Brain pericyte (primary cell): ENCODE results near the gene CDRT4.
"Not testable (repeated sequence)": the region's sequence is repeated elsewhere in the genome, so short reads cannot be mapped to it uniquely, and the experiment has no call there.

ENCODE experiments used
- DNase-seq: peaks from one replicate; pipeline ENCODE4 v3.0.0-alpha.2; 2012; ENCODE audit warnings: low read depth, low spot score

CDRT4 gene

GRCh38 chr17:15456972-15457722, 10.3 kb downstream of the CDRT4 start:
- peak; percentile 72 for DNase-seq

DNA sequence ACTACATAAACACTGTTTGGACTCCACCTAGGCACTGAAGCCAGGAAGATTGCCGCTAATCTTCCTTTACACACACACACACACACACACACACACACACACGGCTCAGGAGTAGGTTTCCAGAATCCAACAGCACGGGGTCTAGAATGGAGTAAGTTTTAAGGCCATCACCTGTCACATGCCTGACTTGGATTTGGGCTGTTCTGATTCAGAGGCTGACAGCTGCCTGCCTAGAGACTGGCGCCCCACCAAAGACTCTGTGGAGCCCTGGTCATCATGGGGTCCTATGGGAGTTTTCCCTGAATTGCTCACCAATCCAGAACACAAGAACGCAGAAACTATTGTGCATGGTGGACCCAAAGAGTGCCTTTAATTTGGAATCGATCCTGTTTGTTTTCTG, 10.9 kb downstream of the CDRT4 start:
- DNase-seq, result no peak

DNA sequence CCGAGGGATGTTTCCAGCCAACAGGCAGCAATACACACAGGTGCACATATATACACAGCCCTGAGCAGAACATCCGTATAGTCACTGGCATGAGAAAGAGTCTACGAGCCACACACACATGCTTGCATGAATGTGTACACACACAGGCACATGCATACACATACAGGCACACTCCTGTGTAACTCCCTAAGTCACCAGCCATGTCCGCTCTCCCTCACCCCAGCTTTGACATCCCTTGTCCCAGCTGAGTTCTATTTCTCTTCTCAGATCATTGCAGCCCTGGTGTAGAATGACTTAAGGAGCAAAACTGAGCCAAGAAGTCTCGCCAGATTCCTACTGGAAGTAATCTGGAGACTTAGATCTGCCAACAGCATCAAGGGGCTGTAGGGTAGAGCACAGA, 13.1 kb downstream of the CDRT4 start:
- no peak for DNase-seq

GRCh38 chr17:15453782-15454181, 13.6 kb downstream of the CDRT4 start:
- DNase-seq, result no peak

- no peak for DNase-seq
Measured at GRCh38 chr17:15453246-15453645, 14.2 kb downstream of the CDRT4 start.

- DNase-seq, result no peak
Measured at GRCh38 chr17:15452746-15453145, 14.7 kb downstream of the CDRT4 start.

GRCh38 chr17:15451680-15452079, 15.7 kb downstream of the CDRT4 start:
- no peak for DNase-seq

GRCh38 chr17:15448580-15448956, 18.9 kb downstream of the CDRT4 start:
- DNase-seq, result no peak

DNA sequence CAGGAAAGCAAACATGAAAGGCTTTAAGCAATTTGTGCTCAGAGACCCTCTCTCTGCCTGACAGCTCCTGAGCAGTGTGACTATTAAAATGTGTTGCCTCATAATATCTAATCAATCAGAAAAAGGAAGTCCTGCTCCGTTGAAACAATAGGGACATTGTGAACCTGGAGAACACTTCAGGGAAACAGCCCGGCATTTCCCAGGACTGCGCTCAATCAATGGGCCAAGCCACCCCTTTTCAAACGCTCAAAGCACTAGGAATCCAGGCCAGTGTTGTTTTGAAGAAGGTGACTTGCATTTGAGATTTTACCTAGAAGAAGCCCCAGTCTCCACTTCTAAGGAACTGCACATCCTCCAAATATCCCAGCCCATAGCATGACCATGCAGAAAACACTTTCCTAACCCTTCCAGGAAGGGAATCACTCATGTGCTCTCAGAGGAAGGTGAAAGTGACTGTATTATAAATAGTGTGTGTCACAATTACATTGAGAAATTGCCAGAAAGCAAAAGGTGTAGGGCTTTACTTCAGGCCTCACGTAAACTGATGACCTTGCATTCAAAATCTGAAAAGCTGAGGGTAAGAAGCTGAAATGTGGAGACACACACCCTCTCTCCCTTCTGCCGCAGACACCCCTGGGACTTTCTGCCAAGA, 19.4 kb downstream of the CDRT4 start:
- DNase-seq, result no peak

DNA sequence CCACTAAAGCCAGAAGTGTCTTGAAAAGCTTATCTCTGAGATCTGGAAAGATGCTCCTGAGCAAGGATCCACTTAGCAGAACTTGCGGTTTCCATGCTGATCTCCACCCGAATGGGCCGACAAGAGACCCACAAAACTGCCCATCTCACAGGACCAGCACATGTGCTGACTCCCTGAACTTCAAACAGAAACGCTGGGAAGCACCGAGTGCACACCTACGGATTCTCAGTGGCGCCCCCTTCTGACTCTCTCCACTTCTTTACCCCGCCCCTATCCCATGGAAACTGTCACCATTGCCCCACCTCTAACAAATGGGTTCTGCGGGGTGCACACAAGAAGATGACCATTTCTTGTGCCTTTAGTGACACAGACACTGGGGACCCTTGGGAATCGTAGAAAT, 21.4 kb downstream of the CDRT4 start:
- no peak for DNase-seq

DNA sequence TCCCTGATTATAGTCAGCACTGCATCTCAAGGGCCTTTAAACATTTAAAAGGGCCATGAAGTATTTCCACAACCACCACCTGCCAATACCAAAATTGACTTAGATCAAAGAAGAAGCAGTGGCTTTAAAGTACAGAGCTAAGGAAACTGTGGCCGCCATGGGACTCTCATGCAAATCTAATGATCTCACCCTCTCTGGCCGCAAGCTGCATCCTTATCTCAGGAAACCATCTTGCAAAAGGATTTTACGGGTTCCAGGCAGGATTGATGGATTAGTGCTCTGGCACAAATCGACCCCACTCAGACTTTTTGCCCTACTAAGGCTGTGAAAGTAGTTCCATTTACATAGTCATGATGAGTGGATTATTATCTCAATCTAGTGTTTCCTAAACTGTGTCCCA, 22.6 kb downstream of the CDRT4 start:
- no peak for DNase-seq

DNA sequence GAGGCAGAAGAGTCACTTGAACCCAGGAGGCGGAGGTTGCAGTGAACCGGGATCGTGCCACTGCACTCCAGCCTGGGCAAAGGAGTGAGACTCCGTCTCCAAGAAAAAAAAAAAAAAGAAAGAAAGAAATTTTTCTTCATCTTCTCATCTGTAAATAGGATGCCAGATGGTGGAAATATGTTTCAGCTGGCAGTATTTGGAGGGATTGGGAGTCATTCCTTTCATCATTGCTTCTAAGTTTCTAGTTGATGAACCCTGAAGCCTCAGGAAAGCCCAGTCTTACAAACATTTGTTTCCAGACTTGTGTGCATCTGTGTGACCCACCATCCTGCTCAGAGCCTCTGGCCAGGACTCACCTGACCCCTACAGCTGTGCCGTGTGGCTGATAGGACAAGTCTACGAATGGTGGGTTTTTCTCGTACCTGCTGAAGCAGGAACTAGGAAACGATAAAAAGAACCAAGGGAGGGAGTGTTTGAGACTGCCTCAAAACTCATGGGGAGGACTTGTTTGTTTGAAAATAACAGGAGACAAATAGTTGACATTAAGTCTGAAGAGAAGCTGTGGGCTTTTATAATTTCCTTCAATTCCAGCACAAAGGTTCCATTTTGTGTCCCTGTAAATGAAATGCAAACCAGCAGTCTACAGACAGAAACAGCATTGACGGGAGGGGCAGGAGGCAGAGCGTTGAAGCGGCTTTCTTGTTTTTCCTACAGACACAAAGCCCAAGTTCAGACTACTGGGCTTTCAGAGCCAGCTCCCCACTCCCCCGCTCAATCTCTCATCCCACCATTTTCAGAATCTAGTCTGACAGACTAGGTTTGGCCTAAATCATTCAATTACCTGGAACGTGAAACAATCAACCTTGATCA, 24.9 kb downstream of the CDRT4 start:
- DNase-seq, result no peak

DNA sequence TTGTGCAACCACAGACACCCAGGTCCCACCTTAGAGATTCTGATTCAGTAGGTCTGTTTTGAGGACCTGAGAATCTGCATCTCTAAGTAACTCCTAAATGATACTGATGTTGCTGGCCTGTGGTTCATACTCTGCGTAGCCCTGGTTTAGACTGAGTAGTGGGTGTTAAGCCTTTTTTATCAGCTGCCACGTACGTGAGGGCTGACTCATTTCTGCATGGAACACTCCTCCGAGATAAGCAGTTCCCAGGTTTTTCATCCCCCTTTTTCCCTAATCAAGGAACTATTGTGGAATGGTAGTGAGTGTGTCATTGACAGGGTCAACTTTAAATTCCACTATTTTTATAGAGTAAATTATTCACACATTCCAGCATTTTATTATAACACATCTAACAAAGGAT, 26.1 kb downstream of the CDRT4 start:
- DNase-seq, result no peak

GRCh38 chr17:15440347-15440746, 27.1 kb downstream of the CDRT4 start:
- DNase-seq, result no peak

DNA sequence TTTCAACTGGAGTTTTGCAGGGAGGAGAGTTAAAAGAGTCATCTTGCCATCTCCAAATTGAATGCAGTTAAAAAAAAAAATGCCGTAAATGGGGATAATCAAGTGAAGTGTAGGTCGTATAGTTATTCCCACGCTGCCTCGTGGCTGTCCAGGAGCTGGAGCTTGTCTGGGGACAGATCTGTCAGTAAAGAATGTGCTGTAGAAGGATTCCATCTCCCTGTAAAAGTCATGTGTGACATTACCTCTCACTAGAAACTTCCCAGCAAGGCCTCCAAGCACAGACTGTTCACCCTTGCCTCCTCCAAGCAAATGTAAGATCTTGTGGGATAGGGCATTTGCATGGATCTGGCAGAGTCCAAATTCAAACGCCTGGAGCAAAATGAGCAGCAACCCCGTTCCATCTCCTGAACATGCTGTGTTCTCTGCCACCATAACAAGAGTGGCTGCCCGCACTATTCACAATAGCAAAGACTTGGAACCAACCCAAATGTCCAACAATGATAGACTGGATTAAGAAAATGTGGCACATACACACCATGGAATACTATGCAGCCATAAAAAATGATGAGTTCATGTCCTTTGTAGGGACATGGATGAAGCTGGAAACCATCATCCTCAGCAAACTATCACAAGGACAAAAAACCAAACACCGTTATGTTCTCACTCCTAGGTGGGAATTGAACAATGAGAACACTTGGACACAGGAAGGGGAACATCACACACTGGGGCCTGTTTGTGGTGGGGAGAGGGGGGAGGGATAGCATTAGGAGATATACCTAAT, 28.0 kb downstream of the CDRT4 start:
- DNase-seq, result not testable (repeated sequence)

- no peak for DNase-seq
Measured at GRCh38 chr17:15438491-15439105, 28.8 kb downstream of the CDRT4 start.

DNA sequence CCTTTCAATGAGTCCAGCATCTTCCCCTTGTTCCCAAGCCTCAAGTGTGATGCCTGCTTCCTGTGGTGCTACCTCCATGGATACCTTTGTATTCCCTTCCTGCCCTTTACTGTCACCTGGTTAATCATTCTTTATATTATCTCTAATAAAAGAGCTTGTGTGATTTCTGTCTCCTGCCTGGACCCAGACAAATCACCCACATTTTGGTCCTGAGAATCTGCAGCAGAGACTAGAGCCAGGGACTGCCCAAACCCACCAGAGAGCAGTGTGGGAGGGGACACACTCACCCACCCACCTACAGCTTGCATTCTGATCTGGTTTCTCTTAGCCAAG, 30.2 kb downstream of the CDRT4 start:
- no peak for DNase-seq

- DNase-seq, result no peak
Measured at GRCh38 chr17:15436473-15437302, 30.7 kb downstream of the CDRT4 start.

GRCh38 chr17:15434956-15435355, 32.5 kb downstream of the CDRT4 start:
- DNase-seq, result no peak

DNA sequence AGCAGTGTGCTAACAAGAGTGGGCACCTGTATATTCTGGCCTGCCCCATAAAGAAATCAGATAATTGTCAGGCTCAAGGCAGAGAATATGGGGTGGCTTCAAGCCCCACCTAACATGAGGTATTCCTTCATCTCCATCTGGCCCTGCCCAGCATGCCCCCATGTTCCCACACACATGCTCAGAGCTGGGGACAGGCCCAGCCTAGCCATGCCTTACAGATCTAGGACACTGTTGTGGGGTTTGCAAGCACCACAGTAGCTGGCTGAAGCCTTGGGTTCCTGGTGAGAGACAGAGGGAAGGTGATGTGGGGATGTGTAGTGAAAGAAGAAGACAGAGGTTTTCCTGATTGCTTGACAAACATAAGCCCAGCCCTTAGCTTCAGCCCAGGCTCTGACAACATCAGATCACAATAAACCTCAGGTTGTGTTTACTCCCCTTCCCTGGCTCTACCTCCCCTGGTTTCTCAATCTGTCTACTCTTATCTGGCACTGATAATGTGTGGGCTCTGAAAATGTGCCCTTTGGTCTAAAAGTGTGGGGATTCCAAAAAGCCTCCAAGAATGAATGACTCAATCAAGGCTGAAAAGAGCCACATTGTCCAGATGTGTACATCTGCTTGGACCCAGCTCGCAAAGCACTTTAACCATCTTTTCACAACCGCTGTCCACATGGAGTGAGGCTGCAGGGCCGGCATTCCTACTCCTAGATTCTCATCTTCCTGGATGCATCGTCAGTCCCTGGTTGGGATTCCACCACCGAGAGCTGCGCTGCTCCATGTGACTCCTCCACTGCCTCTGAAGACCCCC, 34.4 kb downstream of the CDRT4 start:
- DNase-seq, result no peak
